Bronchial epithelial cell (primary cell): ENCODE measurements around the gene NDUFV1. TPM values are rescaled to one million over a fixed set of nuclear protein-coding genes. Genes with fewer than 3 reads are reported as not detected.

Source experiments
- DNase-seq: peaks from one replicate; pipeline ENCODE4 v3.0.0-alpha.2; 2010; ENCODE audit warnings: low read depth
- FAIRE-seq: peaks from 2 replicates; lab custom pipeline; 2011; peaks lifted over from hg19 to GRCh38; lab: Jason Lieb, UNC
- H3K27me3 ChIP-seq: 2 replicates; pipeline ENCODE4 v1.5.1; 2011; ENCODE audit warnings: low read length; ENCODE audit not compliant: control insufficient read depth, insufficient read depth
- H3K36me3 ChIP-seq: 2 replicates; pipeline ENCODE4 v1.5.1; 2011; ENCODE audit warnings: low read length; ENCODE audit not compliant: control insufficient read depth, insufficient read depth
- H3K4me3 ChIP-seq: 2 replicates; pipeline ENCODE4 v1.5.1; 2011; ENCODE audit warnings: mild to moderate bottlenecking, low read depth, low read length, control low read depth
- total RNA-seq: library from RNA; depleted of rRNA; stranded (reverse); fragments of >200 nt; gene quantifications from 2 replicates; pipeline ENCODE4 v1.2.1, GENCODE V29; 2014
- TF ChIP-seq, protein P1 (sequence below): IDR thresholded peaks from 2 replicates; pipeline ENCODE4 v1.5.1; 2011; ENCODE audit warnings: mild to moderate bottlenecking, moderate library complexity, low read length, control low read depth, inconsistent platforms; ENCODE audit not compliant: insufficient read depth, severe bottlenecking

NDUFV1 gene
- total RNA-seq, 1 donor from 2014 or later, result 252 TPM

DNA sequence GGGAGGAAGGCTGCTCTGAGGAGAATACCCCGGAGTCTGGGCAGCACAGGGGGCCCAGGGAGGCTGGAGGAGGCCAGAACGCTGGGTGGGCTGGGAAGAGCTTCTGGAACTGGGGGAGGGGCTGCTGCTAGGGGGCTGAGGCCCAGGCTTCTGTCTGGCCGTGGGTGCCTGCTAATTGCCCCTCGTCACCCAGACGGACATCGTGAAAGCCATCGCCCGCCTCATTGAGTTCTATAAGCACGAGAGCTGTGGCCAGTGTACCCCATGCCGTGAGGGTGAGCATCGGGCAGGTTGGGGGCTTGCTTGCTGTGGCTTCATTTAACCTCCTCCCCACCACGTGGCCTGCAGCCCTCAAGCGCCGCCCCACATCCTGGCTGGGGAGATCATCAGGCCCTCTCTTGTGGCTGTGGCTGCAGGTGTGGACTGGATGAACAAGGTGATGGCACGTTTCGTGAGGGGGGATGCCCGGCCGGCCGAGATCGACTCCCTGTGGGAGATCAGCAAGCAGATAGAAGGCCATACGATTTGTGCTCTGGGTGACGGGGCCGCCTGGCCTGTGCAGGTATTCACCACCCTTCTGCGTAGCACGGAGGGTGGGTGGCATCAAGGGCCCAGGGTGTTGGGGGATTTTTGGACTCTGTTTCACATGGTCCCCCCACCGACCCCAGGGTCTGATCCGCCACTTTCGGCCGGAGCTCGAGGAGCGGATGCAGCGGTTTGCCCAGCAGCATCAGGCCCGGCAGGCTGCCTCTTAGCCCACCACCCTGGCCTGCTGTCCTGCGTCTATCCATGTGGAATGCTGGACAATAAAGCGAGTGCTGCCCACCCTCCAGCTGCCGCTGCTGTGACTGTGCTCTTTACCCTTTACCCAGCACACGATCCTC lies 5.2 kb downstream of the NDUFV1 start:
- Histone ChIP-seq H3K4me3 (no peak overlapping the region), H3K27me3 (peaks cover 2% of the 10 kb centered on the region), H3K36me3 (peaks cover 26% of the 10 kb centered on the region)
- FAIRE-seq (peak; percentile 28), DNase-seq (no peak)
- TF ChIP-seq, protein P1, sequence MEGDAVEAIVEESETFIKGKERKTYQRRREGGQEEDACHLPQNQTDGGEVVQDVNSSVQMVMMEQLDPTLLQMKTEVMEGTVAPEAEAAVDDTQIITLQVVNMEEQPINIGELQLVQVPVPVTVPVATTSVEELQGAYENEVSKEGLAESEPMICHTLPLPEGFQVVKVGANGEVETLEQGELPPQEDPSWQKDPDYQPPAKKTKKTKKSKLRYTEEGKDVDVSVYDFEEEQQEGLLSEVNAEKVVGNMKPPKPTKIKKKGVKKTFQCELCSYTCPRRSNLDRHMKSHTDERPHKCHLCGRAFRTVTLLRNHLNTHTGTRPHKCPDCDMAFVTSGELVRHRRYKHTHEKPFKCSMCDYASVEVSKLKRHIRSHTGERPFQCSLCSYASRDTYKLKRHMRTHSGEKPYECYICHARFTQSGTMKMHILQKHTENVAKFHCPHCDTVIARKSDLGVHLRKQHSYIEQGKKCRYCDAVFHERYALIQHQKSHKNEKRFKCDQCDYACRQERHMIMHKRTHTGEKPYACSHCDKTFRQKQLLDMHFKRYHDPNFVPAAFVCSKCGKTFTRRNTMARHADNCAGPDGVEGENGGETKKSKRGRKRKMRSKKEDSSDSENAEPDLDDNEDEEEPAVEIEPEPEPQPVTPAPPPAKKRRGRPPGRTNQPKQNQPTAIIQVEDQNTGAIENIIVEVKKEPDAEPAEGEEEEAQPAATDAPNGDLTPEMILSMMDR, result no peak

DNA sequence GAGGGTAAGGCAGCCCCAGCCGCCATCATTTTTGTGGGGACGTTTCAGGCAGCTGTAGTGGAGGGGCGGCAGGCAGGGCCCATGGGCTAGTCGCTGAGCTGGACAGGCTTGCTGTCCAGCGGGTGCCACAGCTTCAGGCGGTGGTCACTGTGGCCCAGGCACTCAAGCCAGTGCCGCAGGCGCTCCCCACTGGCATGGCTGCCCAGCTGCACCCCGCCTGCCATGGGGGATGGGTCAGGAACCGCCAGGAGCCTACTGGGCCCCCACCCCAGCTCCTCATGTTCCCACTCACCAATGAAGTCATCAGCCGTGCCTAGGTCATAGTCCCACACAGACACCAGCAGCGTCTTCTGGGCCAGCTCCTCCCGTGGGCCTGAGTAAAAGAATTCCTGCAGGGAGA lies 6.0 kb downstream of the NDUFV1 start:
- peaks cover 2% of the 10 kb centered on the region for H3K27me3 ChIP-seq
- TF ChIP-seq, protein P1, result no peak
- FAIRE-seq (no peak), DNase-seq (no peak)
- H3K36me3 ChIP-seq, result peaks cover 26% of the 10 kb centered on the region
- no peak overlapping the region for H3K4me3 ChIP-seq

DNA sequence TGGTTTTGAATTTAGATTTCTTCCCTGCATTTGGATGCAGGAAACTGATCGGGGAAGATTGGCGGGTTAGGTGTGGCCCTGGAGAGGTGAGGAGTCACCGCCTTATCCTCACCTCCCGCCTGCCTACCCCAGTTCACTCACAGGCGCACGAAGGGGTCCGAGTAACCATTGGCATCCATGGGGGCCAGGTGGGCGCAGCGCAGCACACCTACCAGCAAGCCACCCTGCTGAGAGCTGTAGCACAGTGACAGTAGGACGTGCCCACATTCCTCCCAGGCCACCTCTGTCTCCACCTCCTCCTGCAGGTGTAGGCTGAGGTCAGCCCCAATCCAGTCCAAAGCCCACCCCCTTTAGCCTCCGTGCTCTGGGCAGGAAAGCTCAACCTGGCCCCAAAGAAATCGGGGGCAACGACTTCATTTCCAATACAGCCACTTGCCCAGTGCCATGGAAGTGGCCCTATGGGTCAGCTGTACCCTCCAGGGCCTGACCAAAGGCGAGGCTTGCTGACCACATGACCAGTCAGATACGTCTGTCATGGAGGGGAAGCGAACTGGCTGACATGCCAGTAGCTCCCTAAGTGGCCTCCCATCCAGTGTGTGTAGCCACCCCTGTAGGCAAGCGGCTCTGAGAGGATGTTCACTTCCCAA lies 6.7 kb downstream of the NDUFV1 start:
- Histone ChIP-seq H3K27me3 (peaks cover 2% of the 10 kb centered on the region), H3K4me3 (peak overlapping the region; percentile 42), H3K36me3 (peaks cover 22% of the 10 kb centered on the region)
- DNase-seq (no peak), FAIRE-seq (peak; percentile 40)
- TF ChIP-seq, protein P1, result no peak

DNA sequence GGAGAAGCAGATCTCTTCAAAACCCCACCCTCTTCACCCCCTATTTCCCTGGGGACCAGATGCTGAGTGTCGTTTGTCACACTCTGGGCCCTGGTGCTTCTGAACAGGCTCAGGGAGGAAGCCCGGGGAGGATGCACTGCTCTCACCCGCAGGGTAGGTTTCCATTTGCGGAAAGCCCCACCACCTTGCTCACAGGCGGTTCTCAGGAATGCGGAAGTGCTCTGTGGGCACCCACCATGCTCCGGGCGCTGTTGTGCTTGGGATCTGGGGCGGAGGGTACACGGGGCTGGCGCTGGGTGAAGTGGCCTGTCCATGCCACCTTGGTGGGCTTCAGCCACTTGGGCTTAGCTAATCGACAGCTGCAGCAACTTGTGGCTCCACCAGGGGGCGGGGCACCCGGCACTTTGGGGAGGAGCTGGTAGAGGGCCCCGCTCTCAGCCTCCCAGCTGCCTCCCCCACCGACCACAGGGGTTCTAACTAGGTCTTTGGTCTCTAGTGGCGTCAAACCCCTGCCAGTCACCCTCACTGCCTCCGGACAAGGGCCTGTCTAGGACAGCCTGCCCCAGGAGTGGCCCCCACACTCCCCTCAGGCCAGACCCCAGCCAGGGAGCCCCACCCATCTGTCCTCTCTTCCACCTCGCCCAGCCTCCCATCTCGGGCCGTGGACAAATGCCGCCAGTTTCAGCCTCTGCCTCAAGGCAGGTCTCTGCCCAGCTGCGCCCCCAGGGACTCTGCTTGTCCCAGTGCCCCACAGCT lies 7.4 kb downstream of the NDUFV1 start:
- Histone ChIP-seq H3K36me3 (peaks cover 19% of the 10 kb centered on the region), H3K4me3 (peak overlapping the region; percentile 42), H3K27me3 (peaks cover 2% of the 10 kb centered on the region)
- no peak for FAIRE-seq
- TF ChIP-seq, protein P1, result peak; percentile 79
- peak; percentile 64 for DNase-seq

DNA sequence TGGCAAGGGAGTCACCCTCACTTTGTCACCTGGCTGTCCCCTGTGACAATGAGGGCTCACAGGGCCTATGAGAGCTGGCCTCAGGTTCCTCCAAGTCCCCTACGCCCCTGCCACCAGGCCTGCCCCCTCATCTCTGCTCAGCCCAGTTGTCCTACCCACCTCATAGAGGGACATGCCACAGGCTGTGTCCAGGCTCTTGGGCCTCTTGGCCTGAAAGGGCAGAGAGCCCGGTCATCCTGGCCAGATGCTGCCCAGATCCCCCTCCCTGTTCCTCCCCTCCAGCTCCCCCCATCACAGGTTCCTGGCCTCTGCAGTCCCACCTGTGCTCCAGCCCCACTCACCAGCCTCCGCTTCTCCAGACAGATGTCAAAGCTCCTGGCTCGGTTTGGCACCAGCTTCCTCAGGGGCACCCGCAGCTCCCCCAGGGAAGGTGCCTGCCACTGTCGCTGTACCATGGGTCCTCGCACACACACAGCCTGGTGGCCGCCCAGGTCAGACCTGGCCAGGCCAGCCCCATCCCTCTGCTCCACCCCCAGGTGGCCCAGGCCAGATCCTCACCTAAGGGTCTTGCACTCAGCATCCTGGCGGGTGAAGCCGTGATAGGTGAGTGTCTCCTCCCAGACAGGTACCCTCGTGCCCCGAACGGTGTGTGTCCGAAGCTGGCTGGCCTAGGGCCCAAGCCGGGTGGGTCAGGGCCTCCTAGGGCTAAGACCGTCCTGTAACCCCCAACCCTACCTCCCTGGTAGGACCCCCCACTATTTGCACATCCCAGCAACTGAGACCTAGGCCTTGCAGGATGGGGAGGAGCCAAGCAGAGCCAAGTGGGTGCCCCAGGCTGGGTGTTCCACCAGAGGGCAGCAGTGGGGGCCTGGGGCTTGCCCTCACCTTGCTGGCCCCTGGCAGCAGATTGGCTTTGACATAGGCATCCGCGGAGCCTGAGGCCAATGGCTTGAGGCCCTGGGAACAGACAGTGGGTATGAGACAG lies 8.3 kb downstream of the NDUFV1 start:
- Histone ChIP-seq H3K36me3 (peaks cover 16% of the 10 kb centered on the region), H3K27me3 (peaks cover 2% of the 10 kb centered on the region), H3K4me3 (no peak overlapping the region)
- TF ChIP-seq, protein P1, result peak; percentile 81
- no peak for FAIRE-seq
- DNase-seq, result no peak
